GM15510 (cell line): ENCODE data around the gene TCF7.

Source experiments
- POLR2A ChIP-seq: IDR thresholded peaks from 3 replicates; pipeline ENCODE4 v1.6.1; 2011; ENCODE audit warnings: borderline replicate concordance; ENCODE audit not compliant: insufficient read length; ENCODE audit errors: extremely low read depth

The TCF7 gene

GRCh38 chr5:134113902-134114875 lies at the start of gene TCF7:
TSS of gene TCF7 (plus strand) at chr5:134114681. CDS start at chr5:134114907, 226 bp downstream.
- peak; percentile 30 for TF ChIP-seq POLR2A

- TF ChIP-seq POLR2A: no peak
These were observed 44.9 kb upstream of the TCF7 start for GRCh38 chr5:134069553-134069952.

GRCh38 chr5:134070725-134071613 lies 43.5 kb upstream of the TCF7 start:
- TF ChIP-seq POLR2A: no peak

- no peak for TF ChIP-seq POLR2A
These were observed 42.8 kb upstream of the TCF7 start for GRCh38 chr5:134071614-134072207.

- no peak for TF ChIP-seq POLR2A
These were observed 41.8 kb upstream of the TCF7 start for GRCh38 chr5:134072471-134073210.

GRCh38 chr5:134073404-134073803 lies 41.1 kb upstream of the TCF7 start:
- no peak for TF ChIP-seq POLR2A

GRCh38 chr5:134075102-134075501 lies 39.4 kb upstream of the TCF7 start:
- TF ChIP-seq POLR2A: no peak

GRCh38 chr5:134077926-134078580 lies 36.4 kb upstream of the TCF7 start:
- no peak for TF ChIP-seq POLR2A

GRCh38 chr5:134079748-134080581 lies 34.5 kb upstream of the TCF7 start:
- no peak for TF ChIP-seq POLR2A

GRCh38 chr5:134082264-134082992 lies 32.1 kb upstream of the TCF7 start:
- TF ChIP-seq POLR2A: no peak

GRCh38 chr5:134083517-134083916 lies 31.0 kb upstream of the TCF7 start:
- no peak for TF ChIP-seq POLR2A

GRCh38 chr5:134084022-134084565 lies 30.4 kb upstream of the TCF7 start:
- TF ChIP-seq POLR2A: no peak
